SH-SY5Y (cell line): ENCODE measurements around the gene KCTD6.

Experiments
- GATA2 ChIP-seq: IDR thresholded peaks from 2 replicates; pipeline ENCODE4 v1.6.1; 2011; ENCODE audit warnings: mild to moderate bottlenecking, low read depth, low read length
- GATA3 ChIP-seq: IDR thresholded peaks from 2 replicates; pipeline ENCODE4 v1.6.1; 2011; ENCODE audit warnings: low read depth, mild to moderate bottlenecking, low read length, moderate library complexity

DNA sequence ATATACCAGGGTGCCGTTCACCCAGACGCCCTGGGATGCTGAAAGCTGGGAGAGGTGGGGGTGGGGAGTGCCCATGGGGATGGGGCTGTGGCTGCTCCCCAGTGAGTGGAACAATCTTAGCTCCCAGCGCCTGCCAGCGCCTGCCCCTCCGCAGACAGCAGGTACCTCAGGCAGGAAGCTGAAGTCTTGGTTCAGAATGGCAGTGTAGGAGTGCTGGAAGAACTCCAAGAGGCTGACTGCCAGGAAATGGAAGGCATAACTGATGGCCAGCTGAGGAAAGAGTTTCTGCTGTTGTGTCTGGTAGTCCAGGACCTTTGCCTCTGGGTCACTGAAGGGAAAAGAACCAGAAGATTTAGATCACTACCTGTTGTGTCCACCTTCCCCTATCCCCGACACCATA, 36.7 kb downstream of the KCTD6 start:
- TF ChIP-seq GATA2 (no peak), GATA3 (no peak)
